Activated B cell treated with CpG ODN at 0.5 μM for 24 hours (primary cell): Measurements from ENCODE around the gene SYNE4. TPM values are rescaled to one million over a fixed set of nuclear protein-coding genes. Genes with fewer than 3 reads are reported as not detected.

ENCODE experiments used
- ATAC-seq: fragments of 200-7000 bp; cut with Tn5 transposase; one replicate; pipeline ENCODE4 v1.10.0; 2021; ENCODE audit warnings: low read depth, mild to moderate bottlenecking, moderate library complexity
- CTCF ChIA-PET: fragments of 350-600 bp; sonication (Branson Sonifier 250); formaldehyde crosslinking; loops from one replicate; lab custom pipeline; 2021; ENCODE audit warnings: antibody characterized with exemption; lab: Charles Lee
- POLR2A ChIA-PET: fragments of 350-600 bp; sonication (Branson Sonifier 250); formaldehyde crosslinking; loops from one replicate; lab custom pipeline; 2021; ENCODE audit warnings: antibody characterized with exemption; lab: Charles Lee
- DNase-seq: peaks from one replicate; pipeline ENCODE4 v3.0.0; 2022
- H3K27ac Mint-ChIP-seq: one replicate; pipeline ENCODE4 v1.8.0; 2020; ENCODE audit warnings: mixed read lengths
- H3K27me3 Mint-ChIP-seq: one replicate; pipeline ENCODE4 v1.8.0; 2021; ENCODE audit warnings: mixed read lengths
- H3K36me3 Mint-ChIP-seq: one replicate; pipeline ENCODE4 v1.8.0; 2021; ENCODE audit warnings: low read depth, mixed read lengths
- H3K4me1 Mint-ChIP-seq: one replicate; pipeline ENCODE4 v1.8.0; 2021; ENCODE audit warnings: mixed read lengths
- H3K4me3 Mint-ChIP-seq: one replicate; pipeline ENCODE4 v1.8.0; 2020; ENCODE audit warnings: mild to moderate bottlenecking, mixed read lengths
- H3K9me3 Mint-ChIP-seq: one replicate; pipeline ENCODE4 v1.8.0; 2020; ENCODE audit warnings: mixed read lengths
- CTCF ChIP-seq: fragments of 200-600 bp; IDR thresholded peaks from one replicate; pipeline ENCODE4 v1.8.0; 2022; ENCODE audit warnings: antibody characterized with exemption, mild to moderate bottlenecking
- intact Hi-C: fragments of 100-400 bp; cut with micrococcal nuclease; formaldehyde crosslinking; loops from one replicate; pipeline ENCODE4 v1.15.1; 2024
- total RNA-seq: library from RNA; stranded (reverse); gene quantifications from 2 replicates; pipeline ENCODE4 v1.2.3, GENCODE V29; 2022

The SYNE4 gene
- total RNA-seq, 1 donor from 2014 or later, result 3.7 TPM

- no peak overlapping the region for H3K4me3 Mint-ChIP-seq
- ChIA-PET CTCF (no interaction called here), POLR2A (no interaction called here)
- ATAC-seq (no peak), DNase-seq (no peak)
- H3K9me3 Mint-ChIP-seq, result no peaks in the 10 kb centered on the region
- intact Hi-C loops, result no loop called here
- H3K27me3 Mint-ChIP-seq, result peaks cover 5% of the 10 kb centered on the region
- TF ChIP-seq CTCF, result no peak
- H3K27ac Mint-ChIP-seq, result no peak overlapping the region
- no peaks in the 10 kb centered on the region for H3K36me3 Mint-ChIP-seq
- peaks cover 18% of the 10 kb centered on the region for H3K4me1 Mint-ChIP-seq
Measured at GRCh38 chr19:35990156-35990555, 18.5 kb downstream of the SYNE4 start.

- no peaks in the 10 kb centered on the region for H3K36me3 Mint-ChIP-seq
- ChIA-PET CTCF (no interaction called here), POLR2A (interaction anchor here (0.7 kb wide), 1 partner anchor 28 kb away, joined by 6 read pairs; no protein-coding TSS in a partner anchor)
- H3K4me1 Mint-ChIP-seq, result peaks cover 10% of the 10 kb centered on the region
- DNase-seq (no peak), ATAC-seq (no peak)
- H3K27ac Mint-ChIP-seq, result no peak overlapping the region
- peaks cover 15% of the 10 kb centered on the region for H3K27me3 Mint-ChIP-seq
- intact Hi-C loops, result no loop called here
- TF ChIP-seq CTCF, result no peak
- no peaks in the 10 kb centered on the region for H3K9me3 Mint-ChIP-seq
- no peak overlapping the region for H3K4me3 Mint-ChIP-seq
Measured at GRCh38 chr19:35988824-35989223, 19.8 kb downstream of the SYNE4 start.

GRCh38 chr19:35987571-35987896 is 21.1 kb downstream of the SYNE4 start:
- Mint-ChIP-seq H3K36me3 (no peaks in the 10 kb centered on the region), H3K4me3 (peak overlapping the region; percentile 91), H3K4me1 (peaks cover 8% of the 10 kb centered on the region), H3K27ac (no peak overlapping the region), H3K9me3 (no peaks in the 10 kb centered on the region), H3K27me3 (peaks cover 25% of the 10 kb centered on the region)
- DNase-seq (no peak), ATAC-seq (no peak)
- ChIA-PET POLR2A (interaction anchor here (0.7 kb wide), 1 partner anchor 58 kb away, joined by 5 read pairs; no protein-coding TSS in a partner anchor), CTCF (no interaction called here)
- no peak for TF ChIP-seq CTCF
- intact Hi-C loops, result loop anchor here (2.0 kb wide), 1 partner anchor 67 kb away; the partner anchor contains the start of genes THAP8 and WDR62

- CTCF ChIA-PET, result no interaction called here
- H3K9me3 Mint-ChIP-seq, result no peaks in the 10 kb centered on the region
- no peak for TF ChIP-seq CTCF
- ATAC-seq, result peak; percentile 93
- DNase-seq, result peak; percentile 46
- H3K4me1 Mint-ChIP-seq, result peaks cover 8% of the 10 kb centered on the region
- no peaks in the 10 kb centered on the region for H3K36me3 Mint-ChIP-seq
- peaks cover 30% of the 10 kb centered on the region for H3K27me3 Mint-ChIP-seq
- H3K4me3 Mint-ChIP-seq, result peak overlapping the region; percentile 91
- POLR2A ChIA-PET, result interaction anchor here (0.7 kb wide), 1 partner anchor 57 kb away, joined by 5 read pairs; no protein-coding TSS in a partner anchor
- intact Hi-C loops, result loop anchor here (2.0 kb wide), 1 partner anchor 68 kb away; the partner anchor contains the start of genes THAP8 and WDR62
- peak overlapping the region; percentile 41 for H3K27ac Mint-ChIP-seq
Measured at GRCh38 chr19:35986664-35987570, 21.7 kb downstream of the SYNE4 start.

GRCh38 chr19:35986111-35986510 is 22.5 kb downstream of the SYNE4 start:
- POLR2A ChIA-PET, result no interaction called here
- Mint-ChIP-seq H3K27ac (no peak overlapping the region), H3K4me3 (peak overlapping the region; percentile 91), H3K27me3 (peaks cover 31% of the 10 kb centered on the region), H3K4me1 (peaks cover 8% of the 10 kb centered on the region), H3K36me3 (no peaks in the 10 kb centered on the region), H3K9me3 (no peaks in the 10 kb centered on the region)
- ATAC-seq (no peak), DNase-seq (no peak)
- intact Hi-C loops, result loop anchor here (2.0 kb wide), 1 partner anchor 69 kb away; the partner anchor contains the start of genes THAP8 and WDR62
- TF ChIP-seq CTCF, result no peak
- CTCF ChIA-PET, result no interaction called here
